ENCODE data around the gene PAIP2. TPM values are rescaled to one million over a fixed set of nuclear protein-coding genes. Genes with fewer than 3 reads are reported as not detected.
"Not testable (repeated sequence)": the region's sequence is repeated elsewhere in the genome, so short reads cannot be mapped to it uniquely, and the experiment has no call there.

The PAIP2 gene
- total RNA-seq, 1 experiment from 2014 or later: 67.8 TPM

- no peak for DNase-seq (ENCODE audit: low read depth)
Measured at GRCh38 chr5:139315056-139315615, 26.5 kb upstream of the PAIP2 start.

GRCh38 chr5:139335811-139336210 is 5.8 kb upstream of the PAIP2 start:
- DNase-seq (ENCODE audit: low read depth): peak; percentile 26

GRCh38 chr5:139340051-139340450 is 1.6 kb upstream of the PAIP2 start:
- no peak for DNase-seq (ENCODE audit: low read depth)

GRCh38 chr5:139341187-139341688 is 416 bp upstream of the PAIP2 start:
- DNase-seq (ENCODE audit: low read depth): no peak

- no peak for DNase-seq (ENCODE audit: low read depth)
Measured at GRCh38 chr5:139342423-139342723, 719 bp downstream of the PAIP2 start.

- no peak for DNase-seq (ENCODE audit: low read depth)
Measured at GRCh38 chr5:139343476-139343875, 1.8 kb downstream of the PAIP2 start.

- DNase-seq (ENCODE audit: low read depth): no peak
Measured at GRCh38 chr5:139344177-139344576, 2.5 kb downstream of the PAIP2 start.

- DNase-seq (ENCODE audit: low read depth): not testable (repeated sequence)
Measured at GRCh38 chr5:139345442-139345841, 3.8 kb downstream of the PAIP2 start.

- not testable (repeated sequence) for DNase-seq (ENCODE audit: low read depth)
Measured at GRCh38 chr5:139347863-139348262, 6.2 kb downstream of the PAIP2 start.

- no peak for DNase-seq (ENCODE audit: low read depth)
Measured at GRCh38 chr5:139354186-139354585, 12.5 kb downstream of the PAIP2 start.

- not testable (repeated sequence) for DNase-seq (ENCODE audit: low read depth)
Measured at GRCh38 chr5:139355900-139356299, 14.2 kb downstream of the PAIP2 start.

- DNase-seq (ENCODE audit: low read depth): no peak
Measured at GRCh38 chr5:139358064-139358463, 16.4 kb downstream of the PAIP2 start.

GRCh38 chr5:139360384-139360783 is 18.7 kb downstream of the PAIP2 start:
- DNase-seq (ENCODE audit: low read depth): no peak

GRCh38 chr5:139361835-139362429 is 20.3 kb downstream of the PAIP2 start:
- no peak for DNase-seq (ENCODE audit: low read depth)

GRCh38 chr5:139363937-139364336 is 22.3 kb downstream of the PAIP2 start:
- no peak for DNase-seq (ENCODE audit: low read depth)

- no peak for DNase-seq (ENCODE audit: low read depth)
Measured at GRCh38 chr5:139364466-139364865, 22.8 kb downstream of the PAIP2 start.

GRCh38 chr5:139368613-139369012 is 27.0 kb downstream of the PAIP2 start:
- DNase-seq (ENCODE audit: low read depth): no peak

GRCh38 chr5:139369181-139369580 is 27.5 kb downstream of the PAIP2 start:
- no peak for DNase-seq (ENCODE audit: low read depth)

GRCh38 chr5:139371482-139372435 is 30.1 kb downstream of the PAIP2 start:
- DNase-seq (ENCODE audit: low read depth): peak; percentile 73

GRCh38 chr5:139374909-139375308 is 33.3 kb downstream of the PAIP2 start:
- no peak for DNase-seq (ENCODE audit: low read depth)

GRCh38 chr5:139376364-139376763 is 34.7 kb downstream of the PAIP2 start:
- no peak for DNase-seq (ENCODE audit: low read depth)

GRCh38 chr5:139377226-139377625 is 35.6 kb downstream of the PAIP2 start:
- no peak for DNase-seq (ENCODE audit: low read depth)

Measured in M059J (cell line).